Cardiac fibroblast (primary cell): ENCODE data around the gene GLRA3.
"Not testable (repeated sequence)": the region's sequence is repeated elsewhere in the genome, so short reads cannot be mapped to it uniquely, and the experiment has no call there.

Experiments used
- DNase-seq, 2 donors: peaks; one replicate each; pipeline versions ENCODE4 v3.0.0 to v3.0.0-alpha.2; 2010; ENCODE audit warnings: low read depth in 2 of 2
- H3K4me3 ChIP-seq, 2 donors: replicated peaks in 1 of 2; 1 replicate in 1 of 2; 2 replicates in 1 of 2; pipeline ENCODE4 v1.5.1; 2011; ENCODE audit warnings: low read depth in 2 of 2, low read length in 2 of 2, mild to moderate bottlenecking in 2 of 2, moderate library complexity in 1 of 2
- CTCF ChIP-seq: IDR thresholded peaks from one replicate; pipeline ENCODE4 v1.5.1; 2011; ENCODE audit warnings: low read depth, mild to moderate bottlenecking, low read length, inconsistent platforms

GLRA3 gene

GRCh38 chr4:174789657-174790056 lies 39.4 kb downstream of the GLRA3 start:
- TF ChIP-seq CTCF: no peak

GRCh38 chr4:174778274-174778986 lies 50.6 kb downstream of the GLRA3 start:
- H3K4me3 ChIP-seq, DNase-seq: not testable (repeated sequence)

More at GRCh38 chr4:174789657-174790056, 39.4 kb downstream of the GLRA3 start:
- no peak overlapping the region for H3K4me3 ChIP-seq
- no peak for DNase-seq

- no peak overlapping the region for H3K4me3 ChIP-seq
- no peak for DNase-seq
- no peak for TF ChIP-seq CTCF
These were observed 53.7 kb downstream of the GLRA3 start for GRCh38 chr4:174775366-174775765.

- TF ChIP-seq CTCF: peak; percentile 57
- no peak overlapping the region for H3K4me3 ChIP-seq
- DNase-seq: peak; percentile 63 to 71
These were observed 64.8 kb downstream of the GLRA3 start for GRCh38 chr4:174764105-174764729.

- TF ChIP-seq CTCF: no peak
- no peak for DNase-seq
- no peak overlapping the region for H3K4me3 ChIP-seq
These were observed 65.5 kb downstream of the GLRA3 start for GRCh38 chr4:174763454-174764104.

- no peak for TF ChIP-seq CTCF
- H3K4me3 ChIP-seq: no peak overlapping the region
- DNase-seq: no peak
These were observed 67.6 kb downstream of the GLRA3 start for GRCh38 chr4:174761451-174761850.

GRCh38 chr4:174757736-174758135 lies 71.3 kb downstream of the GLRA3 start:
- H3K4me3 ChIP-seq: no peak overlapping the region
- TF ChIP-seq CTCF: no peak
- no peak for DNase-seq
